IMR-90 (cell line): Measurements from ENCODE around the gene MYH16. TPM values are rescaled to one million over a fixed set of nuclear protein-coding genes. Genes with fewer than 3 reads are reported as not detected.

Source experiments
- ATAC-seq: fragments of 200-7000 bp; cut with Tn5 transposase; 2 replicates; pipeline ENCODE4 v1.9.1; 2020; ENCODE audit warnings: low read depth, mild to moderate bottlenecking, moderate library complexity
- BruUV-seq: library from RNA; stranded (reverse); fragments of 400-500 nt; replicated peaks from 2 replicates; lab custom pipeline; 2021; lab: Mats Ljungman, UMichigan
- CTCF ChIA-PET: fragments of 300-600 bp; formaldehyde crosslinking; extraction: SDS; loops from one replicate; lab custom pipeline; 2021; ENCODE audit warnings: antibody characterized with exemption; lab: Yijun Ruan, JAX
- POLR2A ChIA-PET: fragments of 300-600 bp; sonication (Branson Sonifier 250); formaldehyde crosslinking; loops from one replicate; lab custom pipeline; 2022; ENCODE audit warnings: antibody characterized with exemption; ENCODE audit not compliant: unreplicated experiment; lab: Charles Lee
- DNase-seq: peaks from one replicate; pipeline ENCODE4 v3.0.0; 2013
- H2AFZ ChIP-seq: replicated peaks from 2 replicates; pipeline ENCODE3; 2013; ENCODE audit warnings: low read length, mild to moderate bottlenecking; ENCODE audit not compliant: poor library complexity
- H2AK5ac ChIP-seq: 2 replicates; pipeline ENCODE4 v1.6.1; 2013; ENCODE audit warnings: low read depth, low read length, inconsistent platforms
- H2AK9ac ChIP-seq: replicated peaks from 2 replicates; pipeline ENCODE3; 2013; ENCODE audit warnings: mild to moderate bottlenecking, low read depth, low read length, moderate library complexity; ENCODE audit not compliant: poor library complexity
- H2BK120ac ChIP-seq: 2 replicates; pipeline ENCODE4 v1.6.1; 2013; ENCODE audit warnings: low read depth, low read length, inconsistent platforms
- H2BK15ac ChIP-seq: 3 replicates; pipeline ENCODE4 v1.6.1; 2013; ENCODE audit warnings: low read depth, low read length, inconsistent platforms
- H2BK20ac ChIP-seq: 2 replicates; pipeline ENCODE4 v1.6.1; 2013; ENCODE audit warnings: low read depth, mild to moderate bottlenecking, inconsistent platforms, low read length, moderate library complexity
- H2BK5ac ChIP-seq: 2 replicates; pipeline ENCODE4 v1.6.1; 2013; ENCODE audit warnings: mild to moderate bottlenecking, low read depth, low read length, inconsistent platforms; ENCODE audit not compliant: poor library complexity, severe bottlenecking
- H3K14ac ChIP-seq: replicated peaks from 2 replicates; pipeline ENCODE4 v1.6.1; 2013; ENCODE audit warnings: low read depth, low read length, inconsistent platforms
- H3K18ac ChIP-seq: 2 replicates; pipeline ENCODE4 v1.6.1; 2013; ENCODE audit warnings: low read depth, low read length, control low read depth
- H3K23ac ChIP-seq: 2 replicates; pipeline ENCODE4 v1.6.1; 2013; ENCODE audit warnings: low read depth, low read length, inconsistent platforms
- H3K27ac ChIP-seq: 2 replicates; pipeline ENCODE4 v1.5.1; 2013; ENCODE audit warnings: mild to moderate bottlenecking, control low read depth, low read length; ENCODE audit not compliant: insufficient read depth
- H3K27me3 ChIP-seq: 2 replicates; pipeline ENCODE4 v1.6.1; 2013; ENCODE audit warnings: low read length; ENCODE audit not compliant: control insufficient read depth, insufficient read depth
- H3K36me3 ChIP-seq: 2 replicates; pipeline ENCODE4 v1.6.1; 2013; ENCODE audit warnings: low read length, mixed read lengths; ENCODE audit not compliant: control insufficient read depth, insufficient read depth
- H3K4ac ChIP-seq: 2 replicates; pipeline ENCODE4 v1.6.1; 2013; ENCODE audit warnings: low read depth, low read length, inconsistent platforms
- H3K4me1 ChIP-seq: 2 replicates; pipeline ENCODE4 v1.6.1; 2013; ENCODE audit warnings: low read length, mixed read lengths; ENCODE audit not compliant: control insufficient read depth, insufficient read depth
- H3K4me2 ChIP-seq: 2 replicates; pipeline ENCODE4 v1.6.1; 2013; ENCODE audit warnings: low read depth, mild to moderate bottlenecking, control low read depth, low read length, moderate library complexity
- H3K4me3 ChIP-seq: 2 replicates; pipeline ENCODE4 v1.5.1; 2013; ENCODE audit warnings: low read depth, mild to moderate bottlenecking, control low read depth, low read length, moderate library complexity; ENCODE audit not compliant: insufficient read depth
- H3K56ac ChIP-seq: 2 replicates; pipeline ENCODE4 v1.6.1; 2013; ENCODE audit warnings: low read length, inconsistent platforms; ENCODE audit not compliant: insufficient read depth; ENCODE audit errors: extremely low read depth
- H3K79me1 ChIP-seq, 2 experiments: 2 replicates each; pipeline ENCODE4 v1.6.1; 2013; ENCODE audit warnings: low read length in 2 of 2, inconsistent platforms in 1 of 2, low read depth in 1 of 2
- H3K9ac ChIP-seq: 2 replicates; pipeline ENCODE4 v1.6.1; 2013; ENCODE audit warnings: low read depth, low read length, control low read depth
- H3K9me1 ChIP-seq: 2 replicates; pipeline ENCODE4 v1.6.1; 2013; ENCODE audit warnings: low read length, inconsistent platforms; ENCODE audit not compliant: insufficient read depth
- H3K9me3 ChIP-seq: 2 replicates; pipeline ENCODE4 v1.6.1; 2013; ENCODE audit warnings: low read length; ENCODE audit not compliant: control insufficient read depth, insufficient read depth
- H4K20me1 ChIP-seq: 2 replicates; pipeline ENCODE4 v1.6.1; 2013; ENCODE audit warnings: low read length, inconsistent platforms; ENCODE audit not compliant: insufficient read depth
- H4K5ac ChIP-seq: 2 replicates; pipeline ENCODE4 v1.6.1; 2013; ENCODE audit warnings: mild to moderate bottlenecking, low read depth, low read length, control low read depth
- H4K8ac ChIP-seq, 2 experiments: 2 replicates each; pipeline ENCODE4 v1.6.1; 2013; ENCODE audit warnings: low read depth in 2 of 2, low read length in 2 of 2, control low read depth in 1 of 2, inconsistent platforms in 1 of 2
- H4K91ac ChIP-seq: 2 replicates; pipeline ENCODE4 v1.6.1; 2013; ENCODE audit warnings: low read depth, low read length, inconsistent platforms; ENCODE audit not compliant: insufficient read depth
- BHLHE40 ChIP-seq: fragments of 150-350 bp; IDR thresholded peaks from 2 replicates; pipeline ENCODE4 v1.6.1; 2016; ENCODE audit warnings: mild to moderate bottlenecking, low read depth, low read length
- CEBPB ChIP-seq: IDR thresholded peaks from 2 replicates; pipeline ENCODE4 v1.6.1; 2012; ENCODE audit warnings: low read depth, low read length, improper control_type of control experiment
- CHD1 ChIP-seq: IDR thresholded peaks from 2 replicates; pipeline ENCODE4 v1.6.1; 2012; ENCODE audit warnings: low read depth, low read length, improper control_type of control experiment
- MAFK ChIP-seq: IDR thresholded peaks from 2 replicates; pipeline ENCODE4 v1.6.1; 2012; ENCODE audit warnings: low read depth, low read length, improper control_type of control experiment
- MAZ ChIP-seq: IDR thresholded peaks from 2 replicates; pipeline ENCODE4 v1.6.1; 2012; ENCODE audit warnings: low read depth, mild to moderate bottlenecking, low read length, improper control_type of control experiment, moderate library complexity, borderline replicate concordance
- MXI1 ChIP-seq: IDR thresholded peaks from 2 replicates; pipeline ENCODE4 v1.6.1; 2012; ENCODE audit warnings: low read depth, mild to moderate bottlenecking, low read length, moderate library complexity, borderline replicate concordance
- POLR2A ChIP-seq: IDR thresholded peaks from 2 replicates; pipeline ENCODE4 v1.6.1; 2012; ENCODE audit warnings: mild to moderate bottlenecking, low read depth, low read length
- RAD21 ChIP-seq: IDR thresholded peaks from 2 replicates; pipeline ENCODE4 v1.6.1; 2012; ENCODE audit warnings: low read length, improper control_type of control experiment
- RCOR1 ChIP-seq: IDR thresholded peaks from 2 replicates; pipeline ENCODE4 v1.6.1; 2012; ENCODE audit warnings: mild to moderate bottlenecking, low read length, improper control_type of control experiment; ENCODE audit not compliant: insufficient replicate concordance
- RFX5 ChIP-seq: IDR thresholded peaks from 2 replicates; pipeline ENCODE4 v1.8.0; 2012; ENCODE audit warnings: low read depth, mild to moderate bottlenecking, low read length, moderate library complexity
- WGBS, 2 experiments: methylation state at CpG; one replicate each; pipeline versions ENCODE4 v1.1.5 to v1.1.7; 2013; ENCODE audit warnings: missing lambda C conversion rate in 2 of 2; ENCODE audit not compliant: insufficient read length in 1 of 2; ENCODE audit errors: extremely low coverage in 2 of 2; 5-methylcytosine and 5-hydroxymethylcytosine counted together
- dilution Hi-C: fragments of 300-500 bp; cut with HindIII; formaldehyde crosslinking; loops from one replicate; pipeline ENCODE4 v1.14.3; 2018; ENCODE audit warnings: low sequenced_read_pairs; ENCODE audit not compliant: unreplicated experiment
- in situ Hi-C: fragments of 300-500 bp; cut with MboI; formaldehyde crosslinking; loops from 3 replicates; pipeline ENCODE4 v1.14.3; 2019; ENCODE audit warnings: low sequenced_read_pairs, inconsistent platforms, mixed read lengths
- intact Hi-C: fragments of 100-400 bp; cut with micrococcal nuclease; formaldehyde crosslinking; loops from 2 replicates; pipeline ENCODE4 v1.10.0; 2022
- polyA plus RNA-seq, 3 experiments: library from polyadenylated mRNA; depleted of rRNA; stranded (reverse); fragments of >200 nt; gene quantifications; 2 replicates each; pipeline ENCODE4 v1.2.3, GENCODE V29; 2012; ENCODE audit warnings: low replicate concordance in 1 of 3
- total RNA-seq: library from RNA; depleted of rRNA; stranded (reverse); fragments of >200 nt; gene quantifications from 2 replicates; pipeline ENCODE4 v1.2.3, GENCODE V29; 2012
- TF ChIP-seq, protein P1 (sequence below): fragments of 150-350 bp; IDR thresholded peaks from 2 replicates; pipeline ENCODE4 v1.6.1; 2016; ENCODE audit warnings: low read depth, mild to moderate bottlenecking, low read length, moderate library complexity, borderline replicate concordance
- TF ChIP-seq, protein P2 (sequence below): fragments of 150-350 bp; IDR thresholded peaks from 2 replicates; pipeline ENCODE4 v1.6.1; 2017; ENCODE audit warnings: mild to moderate bottlenecking, antibody characterized with exemption, low read length, low read depth
- TF ChIP-seq, protein P3 (sequence below): conservative IDR thresholded peaks from 2 replicates; pipeline ENCODE4 v1.5.1; 2012; ENCODE audit warnings: mild to moderate bottlenecking, low read depth, low read length, improper control_type of control experiment

Gene MYH16
- total and polyA plus RNA-seq, 2 of the 4 experiments (the other 2 are of a cell fraction): 0.09 to 0.18 TPM

DNA sequence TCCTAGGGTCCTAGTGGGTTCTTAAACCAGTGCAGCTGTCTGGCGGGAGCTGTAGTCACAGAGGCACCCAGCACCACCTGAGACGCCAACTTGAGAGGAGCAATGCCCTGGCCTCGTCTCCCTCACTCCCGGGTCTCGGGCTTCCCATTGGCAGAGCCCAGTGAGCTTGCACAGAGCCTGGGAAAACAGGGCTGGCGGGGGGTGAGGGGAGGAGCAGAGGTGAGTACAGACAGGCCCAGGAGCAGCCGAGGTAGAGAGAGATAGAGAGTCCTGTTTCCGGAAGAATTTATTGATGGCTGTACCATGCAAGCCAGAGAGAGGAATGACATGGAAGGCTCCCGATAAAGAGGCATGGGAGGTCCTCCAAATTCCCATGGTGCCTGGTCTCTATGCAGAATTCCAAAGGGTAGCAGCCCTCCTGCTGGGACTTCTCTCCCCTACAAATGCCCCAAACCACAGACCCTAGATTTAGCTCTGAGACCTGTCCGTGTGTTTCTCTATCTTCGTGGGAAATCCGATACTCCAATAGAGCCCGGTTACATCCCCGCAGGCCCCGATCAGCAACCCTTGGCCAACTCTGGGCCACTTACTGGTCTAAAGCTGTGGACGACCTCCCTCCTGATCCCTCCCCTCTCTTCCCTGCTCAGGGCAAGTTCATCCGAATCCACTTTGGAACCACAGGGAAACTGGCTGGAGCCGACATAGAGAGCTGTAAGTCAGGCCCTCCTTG lies 20.3 kb upstream of the MYH16 start:
- Histone ChIP-seq H3K14ac (no peak overlapping the region), H2BK20ac (no peak overlapping the region), H3K18ac (no peak overlapping the region), H3K9me3 (no peaks in the 10 kb centered on the region), H2AK9ac (no peak overlapping the region), H4K5ac (no peak overlapping the region), H3K9ac (no peak overlapping the region), H3K4me1 (no peaks in the 10 kb centered on the region), H4K91ac (no peak overlapping the region), H3K4me3 (no peak overlapping the region), H3K56ac (no peak overlapping the region), H4K20me1 (no peaks in the 10 kb centered on the region), H2BK5ac (no peak overlapping the region), H2AFZ (no peak overlapping the region), H3K27me3 (peaks cover 21% of the 10 kb centered on the region), H3K4ac (no peak overlapping the region), H2BK15ac (no peak overlapping the region), H2AK5ac (no peak overlapping the region), H3K79me1 (no peaks in the 10 kb centered on the region), H3K9me1 (no peaks in the 10 kb centered on the region), H3K36me3 (no peaks in the 10 kb centered on the region), H4K8ac (no peak overlapping the region), H3K23ac (no peak overlapping the region), H3K27ac (no peak overlapping the region), H3K4me2 (no peak overlapping the region), H2BK120ac (no peak overlapping the region)
- 67% methylated on average over 5 of the region's 18 CpGs; no CpG with 5 or more reads in 1 of the 2 experiments for WGBS, 2 experiments
- ATAC-seq (no peak), DNase-seq (no peak)
- TF ChIP-seq MAFK: no peak
- no peak for TF ChIP-seq RFX5
- TF ChIP-seq, protein P1, sequence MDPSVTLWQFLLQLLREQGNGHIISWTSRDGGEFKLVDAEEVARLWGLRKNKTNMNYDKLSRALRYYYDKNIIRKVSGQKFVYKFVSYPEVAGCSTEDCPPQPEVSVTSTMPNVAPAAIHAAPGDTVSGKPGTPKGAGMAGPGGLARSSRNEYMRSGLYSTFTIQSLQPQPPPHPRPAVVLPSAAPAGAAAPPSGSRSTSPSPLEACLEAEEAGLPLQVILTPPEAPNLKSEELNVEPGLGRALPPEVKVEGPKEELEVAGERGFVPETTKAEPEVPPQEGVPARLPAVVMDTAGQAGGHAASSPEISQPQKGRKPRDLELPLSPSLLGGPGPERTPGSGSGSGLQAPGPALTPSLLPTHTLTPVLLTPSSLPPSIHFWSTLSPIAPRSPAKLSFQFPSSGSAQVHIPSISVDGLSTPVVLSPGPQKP: no peak
- TF ChIP-seq, protein P2, sequence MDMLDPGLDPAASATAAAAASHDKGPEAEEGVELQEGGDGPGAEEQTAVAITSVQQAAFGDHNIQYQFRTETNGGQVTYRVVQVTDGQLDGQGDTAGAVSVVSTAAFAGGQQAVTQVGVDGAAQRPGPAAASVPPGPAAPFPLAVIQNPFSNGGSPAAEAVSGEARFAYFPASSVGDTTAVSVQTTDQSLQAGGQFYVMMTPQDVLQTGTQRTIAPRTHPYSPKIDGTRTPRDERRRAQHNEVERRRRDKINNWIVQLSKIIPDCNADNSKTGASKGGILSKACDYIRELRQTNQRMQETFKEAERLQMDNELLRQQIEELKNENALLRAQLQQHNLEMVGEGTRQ: no peak
- TF ChIP-seq POLR2A: no peak
- no peak for TF ChIP-seq MXI1
- TF ChIP-seq, protein P3, sequence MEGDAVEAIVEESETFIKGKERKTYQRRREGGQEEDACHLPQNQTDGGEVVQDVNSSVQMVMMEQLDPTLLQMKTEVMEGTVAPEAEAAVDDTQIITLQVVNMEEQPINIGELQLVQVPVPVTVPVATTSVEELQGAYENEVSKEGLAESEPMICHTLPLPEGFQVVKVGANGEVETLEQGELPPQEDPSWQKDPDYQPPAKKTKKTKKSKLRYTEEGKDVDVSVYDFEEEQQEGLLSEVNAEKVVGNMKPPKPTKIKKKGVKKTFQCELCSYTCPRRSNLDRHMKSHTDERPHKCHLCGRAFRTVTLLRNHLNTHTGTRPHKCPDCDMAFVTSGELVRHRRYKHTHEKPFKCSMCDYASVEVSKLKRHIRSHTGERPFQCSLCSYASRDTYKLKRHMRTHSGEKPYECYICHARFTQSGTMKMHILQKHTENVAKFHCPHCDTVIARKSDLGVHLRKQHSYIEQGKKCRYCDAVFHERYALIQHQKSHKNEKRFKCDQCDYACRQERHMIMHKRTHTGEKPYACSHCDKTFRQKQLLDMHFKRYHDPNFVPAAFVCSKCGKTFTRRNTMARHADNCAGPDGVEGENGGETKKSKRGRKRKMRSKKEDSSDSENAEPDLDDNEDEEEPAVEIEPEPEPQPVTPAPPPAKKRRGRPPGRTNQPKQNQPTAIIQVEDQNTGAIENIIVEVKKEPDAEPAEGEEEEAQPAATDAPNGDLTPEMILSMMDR: no peak
- no peak for TF ChIP-seq CHD1
- TF ChIP-seq MAZ: no peak
- no peak for TF ChIP-seq CEBPB
- no peak for TF ChIP-seq BHLHE40
- no peak for TF ChIP-seq RAD21
- no peak for TF ChIP-seq RCOR1
- in situ Hi-C loops (no loop called here), intact Hi-C loops (no loop called here), dilution Hi-C loops (no loop called here)
- no TSS peak for BruUV-seq
- ChIA-PET POLR2A (no interaction called here), CTCF (no interaction called here)
